ENCODE results near the gene EFNB2. TPM values are rescaled to one million over a fixed set of nuclear protein-coding genes. Genes with fewer than 3 reads are reported as not detected.

The EFNB2 gene
- total RNA-seq, 1 donor from 2014 or later, result 10.1 TPM

DNA sequence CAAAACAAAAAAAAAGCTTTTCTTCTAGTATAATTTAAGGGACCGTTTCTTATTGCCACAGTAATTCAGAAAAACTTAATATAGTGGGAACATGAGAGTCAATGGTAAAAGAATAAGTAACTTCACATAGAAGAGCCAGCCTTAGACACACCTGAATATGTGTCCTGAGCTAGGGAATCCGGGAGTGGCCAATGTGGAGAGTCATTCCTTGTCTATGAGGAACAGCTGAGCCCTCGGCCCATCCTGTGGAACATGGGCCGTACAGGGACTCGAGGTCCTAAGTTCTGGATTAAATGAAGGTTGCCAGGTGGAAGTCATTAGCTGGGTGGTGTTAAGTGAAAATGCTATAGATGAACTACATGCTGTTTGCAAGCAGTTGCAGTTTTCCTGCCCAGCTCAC, 32.2 kb downstream of the EFNB2 start:
- H3K4me1 ChIP-seq, result peaks cover 58% of the 10 kb centered on the region
- H3K36me3 ChIP-seq, result no peaks in the 10 kb centered on the region
- peak overlapping the region; percentile 27 for H3K27ac ChIP-seq (replicated peaks)
- TF ChIP-seq CTCF (IDR thresholded peaks at IDR 0.05; ENCODE audit: borderline replicate concordance), result no peak
- H3K9me3 ChIP-seq (replicated peaks), result no peaks in the 10 kb centered on the region
- no peak for DNase-seq
- H3K4me3 ChIP-seq, result no peak overlapping the region
- intact Hi-C loops (cut with micrococcal nuclease), result no loop called here
- no peaks in the 10 kb centered on the region for H3K27me3 ChIP-seq (ENCODE audit: low read depth)

GRCh38 chr13:106500445-106500844, 35.0 kb downstream of the EFNB2 start:
- H3K36me3 ChIP-seq, result no peaks in the 10 kb centered on the region
- peaks cover 69% of the 10 kb centered on the region for H3K4me1 ChIP-seq
- H3K27me3 ChIP-seq (ENCODE audit: low read depth), result no peaks in the 10 kb centered on the region
- no peaks in the 10 kb centered on the region for H3K9me3 ChIP-seq (replicated peaks)
- no peak for TF ChIP-seq CTCF (IDR thresholded peaks at IDR 0.05; ENCODE audit: borderline replicate concordance)
- DNase-seq, result no peak
- H3K4me3 ChIP-seq, result no peak overlapping the region
- intact Hi-C loops (cut with micrococcal nuclease), result no loop called here
- H3K27ac ChIP-seq (replicated peaks), result peak overlapping the region; percentile 71

- H3K4me1 ChIP-seq, result peaks cover 73% of the 10 kb centered on the region
- H3K27me3 ChIP-seq (ENCODE audit: low read depth), result no peaks in the 10 kb centered on the region
Observed at GRCh38 chr13:106499896-106500295, 35.6 kb downstream of the EFNB2 start.

DNA sequence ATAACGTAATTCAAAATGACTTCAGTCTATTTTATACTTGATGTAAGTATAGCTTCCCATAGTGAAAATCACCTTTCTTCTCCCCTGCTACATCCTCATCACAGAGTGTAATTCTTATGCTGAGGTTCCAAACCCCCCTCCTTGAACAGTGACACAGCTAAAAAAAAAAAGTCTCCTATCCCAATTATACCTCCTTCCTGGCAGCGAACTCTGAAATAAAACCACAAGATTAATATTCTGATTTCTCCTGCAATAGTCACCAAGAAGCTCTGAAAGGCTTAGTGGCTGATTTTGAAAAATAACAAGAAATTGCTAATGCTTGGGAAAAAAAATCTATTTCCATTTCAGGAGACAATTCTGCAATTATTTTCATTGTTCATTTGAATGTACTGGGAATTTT, 36.3 kb downstream of the EFNB2 start:
- H3K4me3 ChIP-seq, result no peak overlapping the region
- intact Hi-C loops (cut with micrococcal nuclease), result no loop called here
- DNase-seq, result no peak
- H3K9me3 ChIP-seq (replicated peaks), result no peaks in the 10 kb centered on the region
- peaks cover 71% of the 10 kb centered on the region for H3K4me1 ChIP-seq
- TF ChIP-seq CTCF (IDR thresholded peaks at IDR 0.05; ENCODE audit: borderline replicate concordance), result no peak
- H3K27me3 ChIP-seq (ENCODE audit: low read depth), result no peaks in the 10 kb centered on the region
- peaks cover 6% of the 10 kb centered on the region for H3K36me3 ChIP-seq
- peak overlapping the region; percentile 71 for H3K27ac ChIP-seq (replicated peaks)

More at GRCh38 chr13:106499896-106500295, 35.6 kb downstream of the EFNB2 start:
- no peak overlapping the region for H3K4me3 ChIP-seq
- intact Hi-C loops (cut with micrococcal nuclease), result no loop called here
- peak overlapping the region; percentile 71 for H3K27ac ChIP-seq (replicated peaks)
- no peaks in the 10 kb centered on the region for H3K9me3 ChIP-seq (replicated peaks)
- TF ChIP-seq CTCF (IDR thresholded peaks at IDR 0.05; ENCODE audit: borderline replicate concordance), result no peak
- no peak for DNase-seq
- no peaks in the 10 kb centered on the region for H3K36me3 ChIP-seq

DNA sequence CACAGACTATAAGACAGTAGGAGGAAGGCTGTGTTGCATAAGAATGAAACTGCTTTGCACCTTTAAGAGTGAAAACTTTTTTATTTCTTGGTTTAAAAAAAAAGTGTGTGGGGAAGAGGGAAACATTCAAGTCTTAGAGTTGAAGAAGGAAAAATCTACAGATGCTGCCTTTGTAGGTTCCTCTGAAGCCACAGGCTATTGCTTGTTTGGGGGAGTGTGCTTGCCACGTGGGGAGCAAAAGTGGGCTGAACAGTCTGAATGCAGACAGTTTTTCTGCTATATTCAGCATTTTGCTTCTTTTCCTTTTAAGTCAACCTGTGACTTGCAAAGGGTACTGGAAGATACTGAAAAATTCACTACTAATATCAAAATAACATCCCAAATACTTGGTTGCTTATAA, 36.9 kb downstream of the EFNB2 start:
- Histone ChIP-seq H3K27me3 (ENCODE audit: low read depth) (no peaks in the 10 kb centered on the region), H3K9me3 (replicated peaks) (no peaks in the 10 kb centered on the region), H3K36me3 (peaks cover 11% of the 10 kb centered on the region), H3K4me1 (peaks cover 69% of the 10 kb centered on the region), H3K27ac (replicated peaks) (peak overlapping the region; percentile 71), H3K4me3 (no peak overlapping the region)
- intact Hi-C loops (cut with micrococcal nuclease), result no loop called here
- TF ChIP-seq CTCF (IDR thresholded peaks at IDR 0.05; ENCODE audit: borderline replicate concordance), result no peak
- no peak for DNase-seq

- intact Hi-C loops (cut with micrococcal nuclease), result no loop called here
- TF ChIP-seq CTCF (IDR thresholded peaks at IDR 0.05; ENCODE audit: borderline replicate concordance), result no peak
- H3K9me3 ChIP-seq (replicated peaks), result no peaks in the 10 kb centered on the region
- peaks cover 69% of the 10 kb centered on the region for H3K4me1 ChIP-seq
- H3K4me3 ChIP-seq, result no peak overlapping the region
- H3K36me3 ChIP-seq, result peaks cover 15% of the 10 kb centered on the region
- H3K27ac ChIP-seq (replicated peaks), result peak overlapping the region; percentile 71
- DNase-seq, result no peak
- no peaks in the 10 kb centered on the region for H3K27me3 ChIP-seq (ENCODE audit: low read depth)
Observed at GRCh38 chr13:106498158-106498557, 37.3 kb downstream of the EFNB2 start.
